Measurements from ENCODE around the gene MGA.
A peak's percentile ranks its signal among the peaks of the same experiment; 100 is the strongest.

Gene MGA

GRCh38 chr15:41810651-41811431 lies 150.6 kb downstream of the MGA start:
- no peak for FAIRE-seq

GRCh38 chr15:41811432-41812195 lies 151.4 kb downstream of the MGA start:
- peak; percentile 70 for FAIRE-seq

- FAIRE-seq = no peak
These were observed 152.7 kb downstream of the MGA start for GRCh38 chr15:41812820-41813375.

- no peak for FAIRE-seq
These were observed 153.2 kb downstream of the MGA start for GRCh38 chr15:41813426-41813825.

GRCh38 chr15:41814534-41814933 lies 154.3 kb downstream of the MGA start:
- no peak for FAIRE-seq

GRCh38 chr15:41816788-41817187 lies 156.6 kb downstream of the MGA start:
- FAIRE-seq = no peak

- no peak for FAIRE-seq
These were observed 157.1 kb downstream of the MGA start for GRCh38 chr15:41817327-41817726.

GRCh38 chr15:41817781-41818180 lies 157.6 kb downstream of the MGA start:
- FAIRE-seq = no peak

GRCh38 chr15:41819455-41820050 lies 159.3 kb downstream of the MGA start:
- no peak for FAIRE-seq

- FAIRE-seq = no peak
These were observed 160.7 kb downstream of the MGA start for GRCh38 chr15:41820791-41821423.

GRCh38 chr15:41821831-41822230 lies 161.6 kb downstream of the MGA start:
- no peak for FAIRE-seq

- no peak for FAIRE-seq
These were observed 162.3 kb downstream of the MGA start for GRCh38 chr15:41822471-41822870.

All from endometrium (tissue), 2 donors.